ENCODE data around the gene ALKBH5.
A peak's percentile ranks its signal among the peaks of the same experiment; 100 is the strongest.

Gene ALKBH5

DNA sequence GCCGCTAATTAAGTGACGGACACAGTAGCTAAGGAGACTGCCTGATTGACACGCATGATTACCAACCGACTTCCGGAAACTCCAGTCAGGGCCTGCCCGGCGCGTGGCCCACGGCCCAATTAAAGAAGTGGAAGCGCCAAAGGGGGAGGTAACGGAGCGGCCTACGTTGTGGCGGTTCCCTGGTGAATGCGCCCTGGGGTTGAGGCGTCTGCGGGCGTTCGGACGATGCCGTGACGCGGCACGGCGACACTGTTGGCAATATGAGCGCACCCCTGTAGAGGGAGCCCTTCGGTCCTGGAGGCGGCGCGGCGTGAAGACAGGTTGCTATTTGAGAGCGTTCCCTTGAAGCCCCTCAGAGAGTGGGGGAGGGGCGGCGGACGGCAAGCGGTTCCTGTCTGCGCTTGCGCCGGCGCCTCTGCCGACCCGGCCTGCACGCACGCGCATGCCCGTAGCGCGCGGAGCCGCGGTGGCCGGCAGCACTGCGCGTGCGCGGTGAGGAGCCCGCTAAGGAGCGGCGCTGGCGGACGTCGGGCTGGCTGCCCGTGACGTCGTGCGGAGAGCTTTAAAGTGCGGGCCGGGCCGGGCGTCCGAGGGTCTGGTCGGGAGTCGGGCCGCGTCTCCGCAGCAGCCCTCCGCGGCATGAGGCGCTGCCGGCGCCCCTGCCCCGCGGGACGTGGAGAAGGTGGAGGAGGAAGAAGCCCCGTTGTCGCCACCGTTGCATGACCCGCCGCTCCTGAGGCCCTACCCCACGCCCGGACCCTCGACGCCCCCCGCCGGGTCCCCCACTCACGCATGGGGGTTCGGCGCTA lies at the start of gene ALKBH5:
ALKBH5 (plus strand) TSS at position 495 of the 809 bp plus-strand sequence. CDS start 416 bp downstream, outside the sequence.
- DNase-seq (ENCODE audit: low read depth, low spot score) = peak; percentile 99
- peak within 1 kb of the TSS; percentile 97 for H3K27ac ChIP-seq

DNA sequence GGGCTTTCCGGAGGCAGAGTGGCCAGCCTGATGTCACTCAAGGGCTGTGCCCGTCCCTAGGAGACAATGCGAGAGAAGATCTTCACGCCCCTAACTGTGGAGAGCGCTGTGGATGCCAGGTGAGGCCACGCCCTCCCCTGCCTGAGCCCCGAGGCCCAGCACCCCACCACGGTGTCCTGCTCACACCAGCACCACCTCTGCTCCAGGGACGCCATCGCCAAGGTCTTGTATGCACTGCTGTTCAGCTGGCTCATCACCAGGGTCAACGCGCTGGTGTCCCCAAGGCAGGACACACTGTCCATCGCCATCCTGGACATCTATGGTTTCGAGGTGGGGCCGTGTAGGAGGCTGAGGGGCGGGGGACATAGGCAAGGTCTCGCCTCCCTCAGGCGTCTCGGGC lies 47.3 kb upstream of the ALKBH5 start:
- no peak overlapping the region for H3K27ac ChIP-seq
- no peak for DNase-seq (ENCODE audit: low read depth, low spot score)

DNA sequence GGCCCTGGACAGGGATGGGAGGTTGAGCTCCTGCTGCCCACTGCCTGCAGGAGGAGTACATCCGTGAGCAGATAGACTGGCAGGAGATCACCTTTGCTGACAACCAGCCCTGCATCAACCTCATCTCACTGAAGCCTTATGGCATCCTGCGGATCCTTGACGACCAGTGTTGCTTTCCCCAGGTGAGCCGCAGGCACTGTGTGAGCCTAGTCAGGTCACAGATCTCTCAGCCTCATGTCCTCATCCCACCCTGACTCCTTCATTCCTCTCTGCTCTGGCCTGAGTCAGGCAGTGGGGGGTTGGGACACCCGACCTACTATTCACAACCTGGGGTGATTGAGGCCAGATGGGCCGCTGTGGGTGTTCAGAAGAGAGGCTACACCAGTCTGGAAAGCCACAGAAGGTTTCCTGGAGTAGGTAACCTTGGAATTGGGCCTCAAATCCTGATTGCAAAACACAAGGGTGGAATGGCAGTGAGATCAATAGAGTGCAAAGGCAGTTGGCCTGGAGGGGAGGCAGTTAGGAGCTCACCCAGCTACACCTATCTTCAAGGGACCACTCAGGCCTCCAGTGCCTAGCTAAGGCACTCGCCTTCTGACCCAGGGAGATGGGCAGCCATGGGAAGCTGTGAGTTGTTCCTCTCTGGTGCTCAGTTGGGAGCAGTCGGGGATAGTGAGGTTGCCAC lies 45.4 kb upstream of the ALKBH5 start:
- no peak for DNase-seq (ENCODE audit: low read depth, low spot score)

DNA sequence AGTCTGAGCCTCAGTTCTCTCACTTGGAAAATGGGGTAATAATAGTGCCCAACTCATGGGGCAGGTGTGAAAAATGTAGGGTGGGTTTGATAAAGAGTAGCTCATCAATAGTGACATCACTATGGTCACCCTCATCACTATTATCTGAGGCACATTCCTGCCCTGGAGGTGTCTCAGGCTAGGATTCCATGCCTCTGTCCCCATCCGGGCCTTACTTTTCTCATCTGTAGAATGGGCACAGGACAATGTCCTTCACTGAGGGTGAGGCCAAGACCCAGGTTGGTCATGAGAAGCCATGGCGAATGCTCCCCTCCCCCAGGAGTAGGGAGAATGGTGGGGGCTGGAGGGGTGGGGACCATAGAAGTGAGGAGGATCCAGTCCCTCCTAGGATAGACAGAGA lies 44.5 kb upstream of the ALKBH5 start:
- no peak overlapping the region for H3K27ac ChIP-seq
- DNase-seq (ENCODE audit: low read depth, low spot score) = no peak

More for the DNA sequence above, 45.4 kb upstream of the ALKBH5 start:
- H3K27ac ChIP-seq = no peak overlapping the region

- no peak for DNase-seq (ENCODE audit: low read depth, low spot score)
- H3K27ac ChIP-seq = no peak overlapping the region
Measured at GRCh38 chr17:18139498-18139897, 44.1 kb upstream of the ALKBH5 start.

DNA sequence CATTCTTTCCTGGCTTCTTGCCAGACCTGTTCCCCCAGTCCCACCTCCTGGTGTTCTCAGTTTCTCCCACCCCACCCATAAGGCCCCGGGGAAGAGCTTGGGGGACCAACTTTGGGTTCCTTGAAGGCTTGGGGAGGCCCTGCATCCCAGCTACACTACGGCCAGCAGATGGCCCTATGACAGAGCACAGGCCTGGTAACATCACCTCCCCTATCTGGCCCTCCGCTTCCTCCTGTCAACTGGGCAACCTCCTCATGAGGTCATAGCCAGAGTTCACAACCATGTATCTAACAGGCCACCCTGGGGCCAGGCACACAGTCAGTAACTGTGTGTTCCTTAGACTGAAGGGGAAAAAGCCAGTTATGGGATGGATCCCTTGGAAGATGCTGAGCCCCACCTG lies 43.7 kb upstream of the ALKBH5 start:
- DNase-seq (ENCODE audit: low read depth, low spot score) = no peak
- H3K27ac ChIP-seq = no peak overlapping the region

GRCh38 chr17:18140648-18141047 lies 43.0 kb upstream of the ALKBH5 start:
- DNase-seq (ENCODE audit: low read depth, low spot score) = no peak
- no peak overlapping the region for H3K27ac ChIP-seq

DNA sequence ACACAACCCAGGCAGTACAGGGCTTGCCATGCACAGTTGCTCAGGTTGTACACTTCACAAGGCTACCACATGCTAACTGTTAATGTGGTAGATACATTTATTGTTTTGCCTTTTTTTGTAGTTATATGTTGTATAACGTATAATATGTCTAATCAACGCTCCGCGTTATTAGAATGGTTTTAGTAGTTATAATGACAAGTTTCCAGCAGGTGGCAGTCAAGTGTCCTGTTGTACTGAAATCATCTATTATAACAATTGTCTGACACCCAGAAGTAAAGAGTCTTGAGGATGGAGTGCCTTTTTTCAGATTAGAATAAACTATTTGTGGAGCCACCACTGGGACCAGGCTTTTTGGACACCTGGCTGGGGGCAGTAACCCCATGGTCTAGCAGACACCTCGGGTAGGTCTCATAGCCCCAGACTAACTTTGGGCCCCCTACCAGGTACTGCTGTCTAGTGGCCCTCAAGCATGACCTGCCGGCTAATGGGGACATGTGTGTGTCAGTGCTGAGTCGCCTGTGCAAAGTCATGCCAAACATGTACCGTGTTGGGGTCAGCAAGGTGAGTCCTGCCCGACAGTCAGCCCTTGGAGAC lies 42.3 kb upstream of the ALKBH5 start:
- DNase-seq (ENCODE audit: low read depth, low spot score) = no peak
- H3K27ac ChIP-seq = no peak overlapping the region

GRCh38 chr17:18142417-18142816 lies 41.2 kb upstream of the ALKBH5 start:
- no peak for DNase-seq (ENCODE audit: low read depth, low spot score)
- no peak overlapping the region for H3K27ac ChIP-seq

DNA sequence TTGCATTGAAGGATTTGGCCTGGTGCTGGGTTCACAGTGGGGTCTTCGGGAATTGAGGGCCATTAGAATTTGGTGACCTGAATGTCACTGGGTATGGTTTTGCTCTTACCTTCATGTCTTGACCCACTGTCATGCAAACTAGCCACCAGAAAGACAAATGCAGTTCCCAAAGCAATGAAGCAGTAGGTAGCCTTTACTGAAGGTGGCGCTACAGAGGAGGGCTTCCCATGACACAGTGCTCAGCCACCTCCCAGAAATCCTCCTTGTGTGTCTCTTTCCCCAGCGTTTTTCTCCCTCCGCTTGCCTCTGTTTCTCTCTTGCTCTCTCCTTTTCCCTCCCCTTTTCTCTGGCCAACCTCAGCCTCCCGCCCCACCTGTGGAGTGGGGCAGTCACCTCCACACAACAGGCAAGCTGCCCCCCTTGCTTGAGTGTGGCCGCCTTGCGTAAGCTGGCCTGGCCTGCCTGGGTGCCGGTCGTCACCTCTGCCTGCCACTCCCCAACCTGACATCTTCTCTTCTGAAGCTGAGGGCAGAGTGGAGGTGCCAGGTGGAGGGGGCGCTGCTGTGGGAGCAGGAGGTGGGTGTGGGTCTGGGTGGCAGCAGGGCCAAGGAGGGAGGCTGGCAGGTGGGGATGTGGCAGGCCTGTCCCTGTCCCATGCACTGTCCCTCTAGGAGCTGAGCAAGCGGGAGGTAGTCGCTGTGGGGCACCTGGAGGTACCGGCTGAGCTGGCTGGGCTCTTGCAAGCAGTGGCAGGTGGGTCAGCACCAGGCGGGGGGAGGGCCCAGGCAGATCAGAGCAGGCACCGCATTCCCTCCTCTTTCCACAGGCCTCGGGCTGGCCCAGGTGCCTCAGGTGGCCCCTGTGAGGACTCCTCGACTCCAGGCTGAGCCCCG lies 40.3 kb upstream of the ALKBH5 start:
- no peak for DNase-seq (ENCODE audit: low read depth, low spot score)
- H3K27ac ChIP-seq = no peak overlapping the region

DNA sequence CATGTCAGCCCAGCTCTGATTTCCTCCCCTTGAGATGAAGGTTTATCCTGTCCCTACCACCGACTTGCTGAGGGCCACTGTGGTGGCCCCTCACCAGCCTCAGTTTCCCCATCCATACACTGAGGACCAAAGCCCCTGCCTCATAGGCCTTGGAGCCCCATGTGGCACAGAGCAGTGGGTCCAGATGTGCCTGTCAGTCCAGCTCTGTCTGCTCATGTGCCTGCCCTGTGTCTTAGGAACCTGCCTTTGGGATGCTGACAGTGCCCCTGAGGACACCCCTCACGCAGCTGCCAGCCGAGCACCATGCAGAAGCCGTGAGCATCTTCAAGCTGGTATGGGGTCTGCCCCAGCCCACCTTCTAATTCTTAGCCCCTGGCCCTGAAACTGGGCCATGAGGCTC lies 39.4 kb upstream of the ALKBH5 start:
- H3K27ac ChIP-seq = no peak overlapping the region
- DNase-seq (ENCODE audit: low read depth, low spot score) = no peak

GRCh38 chr17:18144855-18145254 lies 38.8 kb upstream of the ALKBH5 start:
- no peak overlapping the region for H3K27ac ChIP-seq
- no peak for DNase-seq (ENCODE audit: low read depth, low spot score)

DNA sequence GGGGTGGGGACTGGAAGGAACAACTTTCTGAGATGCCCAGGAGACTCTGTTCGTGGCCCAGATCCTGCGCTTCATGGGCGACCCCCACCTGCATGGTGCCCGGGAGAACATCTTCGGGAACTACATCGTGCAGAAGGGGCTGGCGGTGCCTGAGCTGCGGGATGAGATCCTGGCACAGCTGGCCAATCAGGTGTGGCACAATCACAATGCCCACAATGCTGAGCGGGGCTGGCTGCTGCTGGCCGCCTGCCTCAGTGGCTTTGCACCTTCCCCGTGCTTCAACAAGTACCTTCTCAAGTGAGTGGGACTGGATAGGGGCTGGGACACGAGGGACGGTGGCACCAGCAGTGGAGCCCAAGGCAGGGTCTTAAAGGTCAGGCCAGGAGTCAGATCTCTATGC lies 37.8 kb upstream of the ALKBH5 start:
- no peak for DNase-seq (ENCODE audit: low read depth, low spot score)
- H3K27ac ChIP-seq = no peak overlapping the region

DNA sequence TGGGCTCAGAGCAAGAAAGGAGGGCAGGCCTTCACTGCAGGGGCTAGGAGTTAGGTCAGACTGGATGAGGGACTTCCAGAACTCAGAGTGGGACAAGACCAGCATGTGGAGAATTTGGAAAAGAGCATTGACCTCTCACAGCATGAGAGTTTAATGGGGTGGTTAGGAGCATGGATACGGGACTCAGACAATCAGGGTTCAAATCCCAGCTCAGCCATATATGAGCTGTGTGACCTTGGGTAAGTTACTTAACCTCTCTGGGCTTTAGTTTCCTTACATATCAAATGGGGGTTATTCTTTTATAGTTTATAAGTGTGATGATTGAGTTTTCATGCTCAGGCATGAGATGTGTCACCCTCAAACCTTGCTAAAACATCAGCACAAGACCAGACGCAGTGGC lies 37.4 kb upstream of the ALKBH5 start:
- no peak overlapping the region for H3K27ac ChIP-seq
- DNase-seq (ENCODE audit: low read depth, low spot score) = no peak

- no peak for DNase-seq (ENCODE audit: low read depth, low spot score)
- no peak overlapping the region for H3K27ac ChIP-seq
Measured at GRCh38 chr17:18146980-18147379, 36.6 kb upstream of the ALKBH5 start.

- DNase-seq (ENCODE audit: low read depth, low spot score) = no peak
- no peak overlapping the region for H3K27ac ChIP-seq
Measured at GRCh38 chr17:18148586-18148985, 35.0 kb upstream of the ALKBH5 start.

GRCh38 chr17:18151290-18151689 lies 32.3 kb upstream of the ALKBH5 start:
- DNase-seq (ENCODE audit: low read depth, low spot score) = no peak
- no peak overlapping the region for H3K27ac ChIP-seq

DNA sequence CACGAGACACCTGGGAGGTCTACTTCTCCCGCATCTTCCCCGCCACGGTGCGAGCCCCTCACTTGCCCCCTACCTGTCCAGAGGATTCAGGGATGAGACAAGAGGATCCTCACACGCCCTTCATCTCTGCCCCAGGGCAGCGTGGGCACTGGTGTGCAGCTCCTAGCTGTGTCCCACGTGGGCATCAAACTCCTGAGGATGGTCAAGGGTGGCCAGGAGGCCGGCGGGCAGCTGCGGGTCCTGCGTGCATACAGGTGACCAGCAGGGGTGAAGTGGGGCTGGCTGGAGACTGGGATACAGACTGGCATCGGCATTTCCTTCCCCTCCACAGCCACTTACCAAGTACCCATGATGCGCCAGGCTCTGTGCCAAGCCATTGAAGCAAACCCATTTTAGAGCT lies 28.4 kb upstream of the ALKBH5 start:
- no peak for DNase-seq (ENCODE audit: low read depth, low spot score)

DNA sequence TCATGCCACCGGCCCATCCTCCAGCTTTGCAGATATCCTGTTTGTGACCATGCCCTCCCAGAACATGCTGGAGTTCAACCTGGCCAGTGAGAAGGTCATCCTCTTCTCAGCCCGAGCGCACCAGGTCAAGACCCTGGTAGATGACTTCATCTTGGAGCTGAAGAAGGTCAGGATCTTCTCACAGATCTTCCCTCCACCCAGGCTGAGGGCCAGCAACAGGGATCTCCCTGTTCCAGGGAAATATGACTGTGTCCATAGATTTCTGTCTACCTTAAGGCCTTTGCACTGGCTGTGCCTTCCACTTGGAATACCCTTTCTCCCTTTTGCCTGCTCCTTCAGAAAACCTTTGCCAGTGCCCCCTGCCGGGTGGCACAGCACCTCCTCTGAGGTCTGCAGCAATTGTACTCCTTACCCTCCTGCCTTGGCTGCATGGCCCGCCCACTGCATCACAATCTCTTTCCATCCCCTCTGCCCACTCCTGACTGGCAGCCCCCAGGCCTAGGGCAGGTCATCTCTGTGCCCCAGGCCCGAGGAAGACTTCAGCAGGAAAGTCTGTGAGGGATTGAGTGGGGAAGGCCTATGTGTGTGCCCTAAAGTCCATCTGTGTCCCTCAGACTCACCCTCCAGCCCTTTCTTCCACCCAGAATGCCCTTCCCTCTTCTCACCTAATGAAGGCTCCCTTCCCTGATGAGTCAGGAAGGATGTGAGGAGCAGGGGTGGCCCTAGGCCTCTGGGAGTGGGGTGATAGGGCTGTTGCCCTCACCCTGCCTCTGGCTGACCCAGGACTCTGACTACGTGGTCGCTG lies 27.3 kb upstream of the ALKBH5 start:
- DNase-seq (ENCODE audit: low read depth, low spot score) = no peak
- H3K27ac ChIP-seq = no peak overlapping the region

More for the DNA sequence above, 28.4 kb upstream of the ALKBH5 start:
- no peak overlapping the region for H3K27ac ChIP-seq

DNA sequence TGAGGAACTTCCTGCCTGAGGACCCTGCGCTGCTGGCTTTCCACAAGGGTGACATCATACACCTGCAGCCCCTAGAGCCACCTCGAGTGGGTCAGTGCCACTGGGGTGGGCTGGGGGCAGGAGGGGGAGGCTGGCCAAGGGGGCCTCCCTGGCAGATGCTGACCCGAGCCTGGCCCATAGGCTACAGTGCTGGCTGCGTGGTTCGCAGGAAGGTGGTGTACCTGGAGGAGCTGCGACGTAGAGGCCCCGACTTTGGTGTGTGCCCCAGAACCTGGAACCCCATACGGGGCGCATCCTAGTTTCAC lies 26.7 kb upstream of the ALKBH5 start:
- DNase-seq (ENCODE audit: low read depth, low spot score) = no peak

More for the DNA sequence above, 26.7 kb upstream of the ALKBH5 start:
- H3K27ac ChIP-seq = no peak overlapping the region

Data from epithelial cell of prostate (primary cell).